Measurements from ENCODE around the gene OSBPL10.
"Not testable (repeated sequence)": the region's sequence is repeated elsewhere in the genome, so short reads cannot be mapped to it uniquely, and the experiment has no call there.

The OSBPL10 gene

DNA sequence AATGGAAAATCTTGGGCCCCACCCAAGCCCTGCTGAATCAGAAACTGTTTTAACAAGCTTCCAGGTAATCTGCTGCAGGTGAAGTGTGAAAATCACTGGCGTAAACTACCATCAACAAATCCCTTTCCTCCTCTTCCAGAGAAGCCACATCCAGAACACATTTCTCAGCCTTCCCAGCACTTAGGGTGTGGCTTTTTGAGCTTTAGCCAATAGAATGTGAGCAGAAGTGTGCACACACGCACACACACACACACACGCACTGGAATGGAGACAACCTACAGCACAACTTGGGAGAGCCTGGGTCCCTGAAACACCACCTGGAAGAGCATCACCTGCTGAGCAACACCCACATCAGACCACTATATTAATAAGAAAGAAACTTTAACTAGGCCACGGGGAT lies 98.6 kb downstream of the OSBPL10 start:
- DNase-seq: no peak

DNA sequence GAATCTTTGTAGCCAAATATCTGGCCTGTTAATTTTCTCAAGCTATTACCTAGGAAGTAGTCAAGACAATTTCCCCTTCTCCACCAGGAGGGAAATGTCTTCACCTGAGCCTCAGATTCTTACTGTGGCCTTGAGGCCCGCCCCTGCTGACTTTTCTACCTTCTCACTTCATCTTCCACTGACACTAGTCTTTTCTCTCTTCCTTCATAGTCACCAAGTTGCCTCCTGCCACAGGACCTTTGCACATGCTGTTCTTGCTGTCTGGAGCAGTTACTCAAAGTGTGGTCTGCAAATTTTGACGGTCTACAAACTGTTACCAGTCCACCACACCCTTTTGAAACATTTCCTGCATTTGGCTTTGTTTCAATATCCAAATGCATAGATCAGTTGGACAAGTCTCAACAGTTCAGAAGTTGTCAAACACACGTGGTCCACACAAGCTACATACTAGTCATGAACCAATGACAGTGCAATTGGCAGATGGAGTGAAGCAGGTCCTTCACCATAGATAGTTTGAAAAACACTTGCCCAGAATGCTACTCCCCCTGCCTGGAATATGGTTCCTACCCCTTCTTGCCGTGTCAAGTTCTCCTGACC lies 100.5 kb downstream of the OSBPL10 start:
- DNase-seq: no peak

DNA sequence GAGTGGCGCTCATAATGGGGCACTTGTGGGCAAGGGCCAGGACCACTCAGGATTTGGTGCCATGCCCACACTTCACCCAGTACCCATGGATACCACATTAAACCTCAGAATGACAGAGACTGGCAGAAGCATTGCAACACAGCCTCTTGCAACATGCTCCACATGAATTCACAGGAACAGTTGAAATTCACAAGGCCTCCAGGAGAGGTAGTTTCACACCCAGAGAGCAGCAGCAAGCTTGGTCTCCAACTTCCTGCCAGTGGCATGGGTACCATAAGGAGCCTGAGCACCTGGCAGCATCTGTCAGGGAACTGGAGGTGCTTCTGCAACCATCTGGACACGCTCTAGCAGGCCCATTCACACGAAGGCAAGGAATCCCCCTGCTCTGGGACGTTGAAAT lies 101.0 kb downstream of the OSBPL10 start:
- no peak for DNase-seq

DNA sequence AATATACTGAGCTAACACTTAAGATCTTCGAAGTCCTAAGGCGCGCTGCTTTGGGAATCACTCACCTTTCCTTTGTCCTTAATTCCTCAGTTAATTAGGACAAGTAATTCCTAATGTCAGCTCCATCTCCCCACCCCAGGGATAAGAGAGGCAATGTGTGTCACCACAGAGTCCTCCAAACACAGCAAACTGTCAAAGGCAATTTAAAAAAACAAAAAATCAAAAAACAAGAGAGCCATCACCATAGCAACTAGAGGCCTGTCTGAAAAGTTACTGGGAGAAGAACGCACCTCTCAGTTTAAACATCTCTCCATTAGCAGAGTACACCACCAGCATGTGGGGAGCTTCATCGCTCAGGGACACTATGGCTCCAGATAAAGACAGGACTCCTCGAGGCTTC lies 101.7 kb downstream of the OSBPL10 start:
- DNase-seq: no peak

DNA sequence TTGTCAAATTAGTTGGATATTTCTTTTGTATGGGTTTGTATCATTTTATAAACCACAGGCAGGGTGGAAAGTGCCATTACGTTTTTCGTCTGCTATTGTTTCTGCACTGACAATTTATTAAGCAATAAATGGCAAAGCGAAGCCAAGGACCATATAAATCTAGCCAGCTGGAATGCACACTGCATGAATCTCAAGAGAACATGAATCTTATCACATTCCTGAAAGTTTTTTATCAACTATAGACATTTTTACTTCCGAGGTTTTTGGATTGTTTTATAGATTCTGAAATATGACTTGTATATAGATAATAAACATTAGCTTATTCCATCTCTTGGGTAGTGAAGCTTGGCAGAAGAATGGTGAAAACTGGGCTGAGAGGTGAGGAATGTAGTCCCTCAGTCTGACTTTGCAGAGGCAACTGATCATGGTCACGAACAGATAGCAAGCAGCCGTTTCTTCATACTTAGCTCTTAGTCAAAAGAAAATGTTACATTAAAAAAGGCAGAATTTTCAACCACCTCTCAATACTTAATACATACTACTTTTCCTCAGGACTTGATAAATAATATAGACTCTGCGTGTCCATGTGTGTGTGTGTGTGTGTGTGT lies 102.7 kb downstream of the OSBPL10 start:
- no peak for DNase-seq

DNA sequence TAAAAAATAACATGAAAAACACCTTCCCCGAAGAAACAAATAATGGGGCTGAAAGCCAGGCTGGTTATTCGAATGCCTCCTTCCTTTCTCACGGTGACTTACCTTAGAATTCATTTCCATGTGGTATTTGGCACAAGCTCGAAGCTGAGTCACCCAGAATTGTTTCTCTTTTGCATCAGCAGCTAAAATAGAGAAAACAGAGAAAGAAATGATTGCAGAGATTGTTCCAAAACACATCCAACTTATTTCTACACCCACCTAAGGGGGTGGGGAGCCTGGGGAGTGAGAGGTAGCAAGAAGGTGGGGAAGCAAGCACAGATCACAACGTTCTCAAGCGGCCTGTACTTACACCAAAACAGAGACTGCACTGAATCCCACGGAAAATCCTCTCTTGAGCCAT lies 104.7 kb downstream of the OSBPL10 start:
- DNase-seq: no peak

DNA sequence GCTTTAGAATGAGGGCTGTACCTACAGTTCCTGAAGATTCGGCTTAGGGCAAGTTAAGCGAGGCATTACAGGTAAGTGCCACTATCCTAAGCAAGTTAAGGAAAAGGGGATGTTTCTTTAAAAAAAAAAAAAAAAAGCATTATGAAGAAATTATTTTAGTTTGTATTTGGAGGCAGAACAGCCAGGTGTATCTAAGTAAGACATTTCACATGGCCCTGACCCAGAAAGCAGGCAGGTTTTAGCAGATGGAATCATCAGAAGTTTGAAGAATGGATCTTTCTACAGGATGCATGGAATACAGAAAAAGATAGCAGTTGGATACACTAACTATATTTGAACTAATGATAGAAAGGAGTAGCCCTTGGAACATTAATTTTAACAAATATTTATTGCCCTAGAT lies 105.6 kb downstream of the OSBPL10 start:
- no peak for DNase-seq

DNA sequence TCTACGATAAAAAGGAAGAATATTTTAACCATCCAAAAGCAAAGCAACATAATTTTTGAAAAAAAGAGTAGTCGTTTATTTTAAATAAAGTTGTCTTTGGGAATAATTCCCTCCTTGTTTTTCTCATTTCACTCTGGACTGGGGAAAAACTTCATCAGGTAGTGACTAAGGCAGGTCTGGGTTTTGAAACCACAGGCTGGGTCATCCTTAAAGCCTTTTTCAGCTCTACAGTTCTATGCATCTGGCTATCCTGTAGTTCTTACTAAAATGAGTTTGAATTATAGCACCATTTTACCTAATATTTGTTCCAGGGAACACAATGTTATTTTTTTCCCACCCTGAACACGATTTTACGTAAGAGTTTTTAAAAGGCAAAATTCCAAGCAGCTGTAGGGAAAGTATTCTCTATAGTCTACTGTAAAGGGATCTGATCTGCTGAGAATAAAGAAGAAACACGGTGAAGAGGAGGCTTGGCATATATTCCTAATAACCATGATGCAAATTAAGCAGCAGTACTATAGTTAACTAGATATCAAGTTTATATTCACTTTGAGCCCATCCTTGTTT lies 107.7 kb downstream of the OSBPL10 start:
- DNase-seq: no peak

DNA sequence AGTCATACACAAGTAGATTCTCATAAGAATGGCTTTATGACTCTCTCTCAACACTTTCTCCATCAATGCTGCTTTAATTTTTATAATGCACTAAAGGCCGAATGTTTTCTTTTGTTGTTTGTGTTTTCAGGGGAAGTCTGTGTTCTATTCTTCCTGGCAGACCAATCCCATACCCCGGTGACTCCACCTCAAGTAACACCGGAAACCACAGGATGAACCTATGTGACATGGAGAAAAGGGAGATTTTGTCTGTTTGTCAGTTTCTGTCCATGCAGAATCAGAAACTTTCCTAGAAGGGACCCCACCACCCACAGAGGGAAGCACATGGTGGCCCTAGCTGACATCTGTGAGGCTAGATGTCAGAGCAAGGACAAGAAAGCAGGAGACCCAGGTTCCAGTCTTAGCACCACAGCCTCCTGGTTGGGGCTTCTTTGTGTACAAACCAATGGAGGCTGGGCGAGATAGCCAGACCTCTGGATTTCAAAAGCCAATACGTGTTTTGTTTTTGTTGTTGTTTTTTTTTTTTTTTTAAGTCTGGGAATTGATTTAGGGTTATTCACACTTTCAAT lies 109.0 kb downstream of the OSBPL10 start:
- no peak for DNase-seq

DNA sequence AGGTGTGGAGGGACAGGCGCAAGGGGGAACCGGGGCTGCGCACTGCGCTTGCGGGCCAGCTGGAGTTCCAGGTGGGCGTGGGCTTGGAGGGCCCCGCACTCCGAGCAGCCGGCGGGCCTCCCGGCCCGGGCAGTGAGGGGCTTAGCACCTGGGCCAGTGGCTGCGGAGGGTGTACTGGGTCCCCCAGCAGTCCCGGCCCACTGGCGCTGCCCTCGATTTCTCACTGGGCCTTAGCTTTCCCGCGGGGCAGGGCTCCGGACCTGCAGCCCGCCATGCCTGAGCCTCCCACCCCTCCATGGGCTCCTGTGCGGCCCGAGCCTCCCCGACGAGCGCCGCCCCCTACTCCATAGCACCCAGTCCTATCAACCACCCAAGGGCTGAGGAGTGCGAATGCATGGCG lies 111.0 kb downstream of the OSBPL10 start:
- DNase-seq: not testable (repeated sequence)

DNA sequence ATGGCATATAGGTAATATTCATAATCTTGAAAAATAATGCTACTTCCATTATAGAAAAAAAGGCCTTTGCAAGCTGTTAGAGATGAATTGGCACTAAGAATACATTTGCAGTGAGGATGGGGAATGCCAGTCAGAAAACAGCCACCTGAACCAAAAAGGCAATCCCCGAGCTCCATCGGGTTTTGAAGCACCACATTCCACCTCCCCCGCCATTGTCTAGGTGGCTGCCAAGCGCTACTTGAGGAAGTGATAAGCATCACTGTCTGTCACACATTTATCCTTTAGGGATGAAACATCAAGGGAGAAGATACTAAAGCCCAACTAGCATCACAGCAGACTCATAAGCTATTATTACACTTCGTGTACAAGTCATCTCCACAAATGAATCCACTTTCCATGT lies 112.8 kb downstream of the OSBPL10 start:
- DNase-seq: no peak

DNA sequence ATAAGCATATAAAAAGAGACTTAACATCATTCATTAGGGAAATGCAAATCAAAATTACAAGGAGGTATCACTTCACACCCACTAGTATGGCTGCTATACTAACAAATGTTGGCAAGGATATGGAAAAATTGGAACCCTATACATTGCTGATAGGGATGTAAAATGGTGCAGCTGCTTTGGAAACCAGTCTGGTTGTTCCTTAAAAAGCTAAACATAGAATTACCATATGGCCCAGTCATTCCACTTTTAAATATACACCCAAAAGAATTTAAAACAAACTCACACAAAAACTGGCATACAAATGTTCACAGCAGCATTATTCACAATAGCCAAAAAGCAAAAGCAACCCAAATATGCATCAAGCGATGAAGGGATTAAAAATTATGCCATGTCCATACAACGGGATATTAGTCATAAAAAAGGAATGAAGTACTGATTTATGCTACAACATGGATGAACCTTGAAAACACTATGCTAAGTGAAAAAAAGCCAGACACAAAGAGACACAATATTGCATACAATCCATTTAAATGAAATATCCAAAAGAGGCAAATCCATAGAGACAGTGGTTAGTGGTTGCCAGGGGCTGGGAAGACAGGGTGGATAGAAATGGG lies 118.3 kb downstream of the OSBPL10 start:
- DNase-seq: no peak

DNA sequence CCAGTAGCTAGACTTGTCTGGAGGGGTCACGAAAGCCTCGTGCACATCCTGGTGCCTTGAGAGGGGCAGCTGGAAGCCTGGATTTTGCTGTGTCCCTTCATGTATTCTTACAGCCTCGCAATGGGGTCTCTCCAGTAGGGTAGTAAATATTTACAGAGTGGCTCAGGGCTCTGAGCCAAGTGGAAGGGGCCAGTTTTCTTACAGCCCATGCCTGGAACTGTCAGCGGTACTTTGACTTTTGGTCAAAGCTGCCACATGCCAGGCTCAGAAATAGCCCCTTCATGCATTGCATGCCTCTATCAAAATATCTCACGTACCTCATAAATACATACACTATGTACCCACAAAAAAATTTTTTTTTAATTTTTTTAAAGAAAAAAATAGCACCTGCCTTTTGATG lies 119.2 kb downstream of the OSBPL10 start:
- DNase-seq: no peak

DNA sequence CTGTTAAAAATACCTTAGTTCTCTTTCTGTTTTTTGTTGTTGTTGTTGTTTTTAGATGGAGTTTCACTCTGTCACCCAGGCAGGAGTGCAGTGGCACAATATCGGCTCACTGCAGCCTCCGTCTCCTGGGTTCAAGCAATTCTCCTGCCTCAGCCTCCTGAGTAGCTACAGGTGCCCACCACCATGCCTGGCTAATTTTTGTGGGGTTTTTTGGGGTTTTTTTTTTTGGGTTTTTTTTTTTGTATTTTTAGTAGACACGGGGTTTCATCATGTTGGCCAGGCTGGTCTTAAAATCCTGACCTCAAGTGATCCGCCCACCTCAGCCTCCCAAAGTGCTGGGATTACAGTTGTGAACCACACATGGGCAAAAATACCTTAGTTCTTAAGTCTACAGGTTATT lies 120.4 kb downstream of the OSBPL10 start:
- DNase-seq: not testable (repeated sequence)

DNA sequence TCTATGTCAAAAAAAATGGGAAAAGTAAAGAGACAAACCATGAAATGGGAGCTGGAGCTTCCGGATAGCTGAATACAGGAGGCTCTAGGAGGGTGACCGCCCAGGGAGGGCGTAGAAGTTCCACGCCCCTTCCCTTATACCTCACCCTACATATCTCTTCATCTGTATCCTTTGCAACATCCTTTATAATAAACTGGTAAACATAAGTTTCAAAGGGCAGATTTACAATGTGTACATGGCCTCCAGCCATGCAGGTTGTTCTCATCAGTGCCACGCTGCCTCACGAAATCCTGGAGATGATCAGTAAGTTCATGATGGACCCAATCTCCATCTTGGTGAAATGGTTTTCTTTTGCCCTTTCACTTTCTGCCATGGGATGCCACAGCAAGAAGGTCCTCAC lies 121.8 kb downstream of the OSBPL10 start:
- no peak for DNase-seq

DNA sequence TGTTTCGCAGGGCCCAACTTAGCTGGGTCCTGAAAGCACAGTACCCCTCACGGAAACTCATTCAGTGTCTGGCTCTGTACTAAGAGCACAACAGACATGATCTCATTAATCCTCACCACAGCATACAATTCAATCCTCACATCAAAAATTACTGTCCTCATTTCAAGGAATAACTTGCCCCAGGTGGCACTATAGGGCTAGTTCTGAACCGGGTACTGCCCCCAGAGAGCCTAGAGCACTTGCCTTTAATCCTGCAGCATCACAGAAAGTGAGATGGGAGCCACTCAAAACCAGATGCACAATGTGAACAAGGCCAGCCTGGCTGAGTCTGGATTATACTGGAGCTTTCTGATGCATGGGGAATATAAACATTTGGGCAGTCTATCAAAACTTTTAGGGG lies 122.6 kb downstream of the OSBPL10 start:
- no peak for DNase-seq

DNA sequence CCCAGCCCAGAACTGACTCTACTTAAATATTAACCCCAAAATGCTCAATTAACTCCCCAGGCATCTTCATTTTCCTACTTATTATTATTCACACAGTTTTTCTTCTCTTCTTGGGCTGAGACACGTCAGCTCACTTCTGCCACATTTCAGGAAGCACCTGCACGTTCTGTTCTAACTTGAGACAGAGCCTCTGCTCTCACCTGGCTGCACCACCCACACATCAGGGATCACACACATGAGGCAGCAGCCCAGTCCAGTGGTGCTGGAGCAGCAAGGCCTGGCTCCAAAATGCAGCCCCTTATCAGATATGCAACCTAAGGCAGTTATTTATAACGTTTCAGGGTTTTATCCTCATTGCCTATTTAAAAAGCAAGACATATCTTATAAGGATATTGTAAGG lies 127.5 kb downstream of the OSBPL10 start:
- DNase-seq: no peak

DNA sequence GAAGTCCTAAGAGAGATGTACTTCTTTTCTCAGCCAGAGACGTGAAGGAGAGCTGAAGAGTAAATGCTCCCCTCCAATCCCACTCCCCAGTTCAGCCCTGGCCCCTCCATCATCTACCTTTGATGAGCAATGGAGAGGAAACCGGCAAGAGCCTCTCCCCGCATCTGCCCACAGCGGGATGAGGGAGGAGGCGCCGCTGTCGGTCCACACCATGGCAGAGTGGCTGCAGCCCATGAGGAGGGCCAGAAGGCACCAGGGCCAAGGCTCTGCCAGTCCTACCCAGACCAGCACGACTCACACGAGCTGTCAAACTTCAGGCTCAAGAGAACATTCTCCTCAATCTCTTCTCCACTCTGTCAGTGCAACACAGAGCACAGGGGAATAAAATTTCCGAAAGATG lies 129.8 kb downstream of the OSBPL10 start:
- no peak for DNase-seq

DNA sequence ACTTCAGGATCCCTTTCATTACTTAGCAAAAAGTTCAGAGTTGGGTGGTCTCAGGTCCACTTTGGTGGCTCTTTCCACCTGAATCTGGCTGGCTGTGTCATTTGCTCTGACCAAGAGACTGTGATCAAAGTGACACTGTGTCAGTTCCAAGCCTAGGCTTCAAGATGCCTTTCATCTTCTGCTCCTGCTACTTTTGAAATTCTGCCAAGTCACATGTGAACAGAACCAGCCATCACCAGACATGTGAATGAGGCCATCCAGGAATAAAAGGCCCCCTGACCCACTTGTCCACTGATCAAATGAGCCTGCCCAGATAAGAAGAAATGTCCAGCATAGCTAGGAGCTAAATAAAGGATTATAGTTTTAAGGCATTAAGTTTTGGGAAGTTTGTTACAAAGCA lies 132.2 kb downstream of the OSBPL10 start:
- no peak for DNase-seq

DNA sequence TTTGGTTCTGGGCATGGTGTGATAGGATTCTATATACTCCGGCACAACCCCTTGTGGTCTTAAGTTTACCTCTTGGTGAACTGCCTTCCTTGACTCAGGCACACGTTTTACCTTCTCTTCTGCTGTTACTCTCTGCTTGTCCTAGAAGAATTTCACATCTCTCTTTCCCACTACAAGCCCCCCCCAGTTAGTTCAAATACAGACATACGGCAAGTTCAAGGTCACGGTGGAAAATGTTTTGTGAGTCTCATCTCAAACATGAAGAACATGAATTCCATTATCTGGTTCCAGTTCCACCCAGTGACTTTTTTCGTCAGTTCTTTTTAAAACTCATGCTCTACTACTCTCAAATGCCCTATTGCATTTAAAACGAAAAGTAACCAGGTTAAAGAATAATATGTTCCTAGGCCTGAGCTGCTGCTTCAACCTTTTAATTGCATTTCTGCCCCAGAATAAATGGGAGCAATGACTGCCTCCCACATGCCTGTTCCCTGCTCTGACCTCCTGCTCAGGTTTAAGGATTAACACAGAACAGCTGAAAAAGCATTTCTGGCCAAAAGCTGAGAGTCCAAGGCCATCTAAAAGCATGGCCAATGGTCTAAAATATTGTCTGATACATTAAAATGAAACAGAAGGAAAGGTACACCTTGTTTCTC lies 132.8 kb downstream of the OSBPL10 start:
- DNase-seq: no peak

DNA sequence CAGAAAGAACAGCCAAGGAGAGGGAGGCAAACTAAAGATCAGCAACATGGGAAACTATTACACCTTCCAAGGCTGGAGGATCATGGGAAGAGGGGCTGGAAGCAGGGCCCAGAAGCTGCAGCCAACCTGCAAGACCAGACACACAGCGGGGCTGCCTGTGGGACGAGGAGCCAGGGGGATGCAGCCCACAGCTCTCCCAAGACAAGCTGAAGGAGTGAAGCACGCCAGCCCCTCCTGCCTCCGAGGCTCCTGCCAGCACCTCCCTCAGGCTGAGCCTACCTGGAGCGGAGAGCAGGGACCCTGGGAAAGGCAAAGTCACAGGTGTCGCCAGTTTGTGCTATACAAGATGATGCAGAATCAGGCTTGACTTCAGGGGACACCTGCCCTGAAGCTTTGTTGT lies 133.3 kb downstream of the OSBPL10 start:
- DNase-seq: no peak

DNA sequence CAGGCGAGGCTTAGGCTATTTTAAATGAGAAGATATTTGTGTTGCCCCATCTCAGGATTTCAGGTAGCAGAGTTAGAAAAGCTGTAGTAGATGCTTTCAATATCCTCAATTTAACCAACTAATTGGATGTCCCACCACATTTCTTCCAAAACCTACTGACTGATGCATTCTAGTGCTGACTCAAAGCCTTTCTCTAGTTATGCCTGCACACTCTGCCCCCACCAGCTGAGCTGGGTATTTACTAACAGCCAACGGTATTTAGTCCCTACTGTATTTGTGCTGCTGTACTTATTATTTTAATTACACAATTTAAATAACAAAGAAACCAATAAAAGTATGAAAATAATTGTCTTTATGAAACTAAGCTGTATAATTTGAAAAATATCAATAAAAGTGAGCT lies 139.5 kb downstream of the OSBPL10 start:
- DNase-seq: no peak

DNA sequence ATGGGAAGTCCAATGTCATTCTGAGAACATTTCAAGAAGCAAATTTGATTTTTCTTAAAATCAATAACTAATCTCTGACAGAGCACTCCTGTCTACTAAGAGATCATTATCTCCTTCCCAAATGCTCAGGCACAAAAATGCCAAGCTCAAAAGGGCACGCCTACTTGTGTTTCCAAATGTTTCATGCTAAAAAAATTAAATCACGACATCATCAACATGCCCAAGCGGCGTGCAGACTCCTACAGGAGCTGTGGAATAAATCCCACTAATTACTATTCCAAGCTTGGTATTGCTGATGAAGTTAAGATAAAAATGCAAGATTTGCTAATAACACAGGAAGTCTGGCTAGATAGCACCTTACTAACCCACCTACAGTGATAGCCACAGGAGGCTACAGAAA lies 140.8 kb downstream of the OSBPL10 start:
- no peak for DNase-seq
